CD4-positive, alpha-beta T cell treated with Interleukin-10 for 1 hour (primary cell): ENCODE data around the gene CD7.

ENCODE experiments used
- DNase-seq: peaks from one replicate; pipeline ENCODE4 v3.0.0-alpha.2; 2020

The CD7 gene

GRCh38 chr17:82346342-82347300, 29.2 kb upstream of the CD7 start:
- no peak for DNase-seq

GRCh38 chr17:82345151-82345976, 28.0 kb upstream of the CD7 start:
- DNase-seq, result no peak

GRCh38 chr17:82344175-82344907, 26.9 kb upstream of the CD7 start:
- DNase-seq, result no peak

GRCh38 chr17:82343560-82343959, 26.2 kb upstream of the CD7 start:
- DNase-seq, result no peak

- no peak for DNase-seq
These were observed 25.1 kb upstream of the CD7 start for GRCh38 chr17:82342361-82343079.

GRCh38 chr17:82339634-82340580, 22.5 kb upstream of the CD7 start:
- no peak for DNase-seq

- no peak for DNase-seq
These were observed 21.6 kb upstream of the CD7 start for GRCh38 chr17:82338858-82339633.

GRCh38 chr17:82334622-82335394, 17.4 kb upstream of the CD7 start:
- peak; percentile 35 for DNase-seq

- no peak for DNase-seq
These were observed 16.8 kb upstream of the CD7 start for GRCh38 chr17:82334204-82334621.

GRCh38 chr17:82333279-82334171, 16.1 kb upstream of the CD7 start, which contains the start of gene SECTM1:
SECTM1 (minus strand) TSS chr17:82333766; CDS start chr17:82327240, 6,526 bp downstream.
- peak; percentile 40 for DNase-seq

- peak; percentile 32 for DNase-seq
These were observed 15.4 kb upstream of the CD7 start for GRCh38 chr17:82332669-82333278.

GRCh38 chr17:82331345-82331939, 14.0 kb upstream of the CD7 start:
- DNase-seq, result no peak

- DNase-seq, result no peak
These were observed 13.2 kb upstream of the CD7 start for GRCh38 chr17:82330322-82331239.

GRCh38 chr17:82329683-82330321, 12.4 kb upstream of the CD7 start:
- DNase-seq, result no peak

- DNase-seq, result no peak
These were observed 11.6 kb upstream of the CD7 start for GRCh38 chr17:82328994-82329507.
